Testis (tissue), 2 donors: ENCODE data around the gene SLC2A5.

Experiments used
- CTCF ChIP-seq, 3 experiments: fragments of 450-650 bp in 2 of 3; fragments of 200-600 bp in 1 of 3; sonication (generic) in 1 of 3; IDR thresholded peaks; one replicate each; pipeline ENCODE4 v1.5.1; 2016 to 2019; ENCODE audit warnings: antibody characterized with exemption in 3 of 3, mild to moderate bottlenecking in 2 of 3, moderate library complexity in 1 of 3
- POLR2A ChIP-seq: fragments of 450-650 bp; IDR thresholded peaks from one replicate; pipeline ENCODE4 v1.6.1; 2017; ENCODE audit warnings: antibody characterized with exemption, mild to moderate bottlenecking, moderate library complexity

- TF ChIP-seq CTCF (IDR thresholded peaks at IDR 0.05) (no peak), POLR2A (no peak)
Measured at GRCh38 chr1:9070486-9070885, 1.1 kb upstream of the SLC2A5 start.
